WI38 (cell line): Measurements from ENCODE around the gene ADRA2B.

Experiments used
- H3K4me3 ChIP-seq: 2 replicates; pipeline ENCODE4 v1.5.1; 2011; ENCODE audit warnings: low read depth, mild to moderate bottlenecking, control low read depth, low read length
- TF ChIP-seq, protein P1 (sequence below): IDR thresholded peaks from 2 replicates; pipeline ENCODE4 v1.5.1; 2012; ENCODE audit warnings: low read depth, mild to moderate bottlenecking, control low read depth, low read length

Gene ADRA2B

GRCh38 chr2:96123936-96124335 lies 7.6 kb upstream of the ADRA2B start:
- TF ChIP-seq, protein P1, sequence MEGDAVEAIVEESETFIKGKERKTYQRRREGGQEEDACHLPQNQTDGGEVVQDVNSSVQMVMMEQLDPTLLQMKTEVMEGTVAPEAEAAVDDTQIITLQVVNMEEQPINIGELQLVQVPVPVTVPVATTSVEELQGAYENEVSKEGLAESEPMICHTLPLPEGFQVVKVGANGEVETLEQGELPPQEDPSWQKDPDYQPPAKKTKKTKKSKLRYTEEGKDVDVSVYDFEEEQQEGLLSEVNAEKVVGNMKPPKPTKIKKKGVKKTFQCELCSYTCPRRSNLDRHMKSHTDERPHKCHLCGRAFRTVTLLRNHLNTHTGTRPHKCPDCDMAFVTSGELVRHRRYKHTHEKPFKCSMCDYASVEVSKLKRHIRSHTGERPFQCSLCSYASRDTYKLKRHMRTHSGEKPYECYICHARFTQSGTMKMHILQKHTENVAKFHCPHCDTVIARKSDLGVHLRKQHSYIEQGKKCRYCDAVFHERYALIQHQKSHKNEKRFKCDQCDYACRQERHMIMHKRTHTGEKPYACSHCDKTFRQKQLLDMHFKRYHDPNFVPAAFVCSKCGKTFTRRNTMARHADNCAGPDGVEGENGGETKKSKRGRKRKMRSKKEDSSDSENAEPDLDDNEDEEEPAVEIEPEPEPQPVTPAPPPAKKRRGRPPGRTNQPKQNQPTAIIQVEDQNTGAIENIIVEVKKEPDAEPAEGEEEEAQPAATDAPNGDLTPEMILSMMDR: no peak
- no peak overlapping the region for H3K4me3 ChIP-seq

- TF ChIP-seq, protein P1: no peak
- H3K4me3 ChIP-seq: no peak overlapping the region
Measured at GRCh38 chr2:96123290-96123689, 6.9 kb upstream of the ADRA2B start.

- TF ChIP-seq, protein P1: no peak
- no peak overlapping the region for H3K4me3 ChIP-seq
Measured at GRCh38 chr2:96122391-96122790, 6.0 kb upstream of the ADRA2B start.

DNA sequence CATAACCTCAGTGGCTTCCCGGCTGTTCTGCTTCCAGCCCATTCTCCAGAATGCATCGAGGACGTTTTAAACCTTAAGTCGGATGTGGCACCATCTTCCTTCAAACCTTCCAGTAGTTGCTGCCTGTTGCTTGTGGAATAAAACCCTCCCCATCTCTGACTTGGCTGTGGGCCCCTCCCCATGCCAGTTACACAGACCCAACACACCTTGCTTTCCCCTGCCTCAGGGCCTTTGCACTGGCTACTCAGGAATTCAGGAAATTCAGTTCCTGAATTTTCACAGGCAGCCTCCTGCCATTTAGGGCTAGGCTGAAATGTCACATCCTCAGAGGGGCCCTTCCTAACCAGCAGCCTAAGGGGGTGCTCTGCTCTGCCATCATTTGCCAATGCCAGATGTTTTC lies 5.0 kb upstream of the ADRA2B start:
- TF ChIP-seq, protein P1: no peak
- no peak overlapping the region for H3K4me3 ChIP-seq

- H3K4me3 ChIP-seq: no peak overlapping the region
- TF ChIP-seq, protein P1: no peak
Measured at GRCh38 chr2:96120991-96121390, 4.6 kb upstream of the ADRA2B start.

DNA sequence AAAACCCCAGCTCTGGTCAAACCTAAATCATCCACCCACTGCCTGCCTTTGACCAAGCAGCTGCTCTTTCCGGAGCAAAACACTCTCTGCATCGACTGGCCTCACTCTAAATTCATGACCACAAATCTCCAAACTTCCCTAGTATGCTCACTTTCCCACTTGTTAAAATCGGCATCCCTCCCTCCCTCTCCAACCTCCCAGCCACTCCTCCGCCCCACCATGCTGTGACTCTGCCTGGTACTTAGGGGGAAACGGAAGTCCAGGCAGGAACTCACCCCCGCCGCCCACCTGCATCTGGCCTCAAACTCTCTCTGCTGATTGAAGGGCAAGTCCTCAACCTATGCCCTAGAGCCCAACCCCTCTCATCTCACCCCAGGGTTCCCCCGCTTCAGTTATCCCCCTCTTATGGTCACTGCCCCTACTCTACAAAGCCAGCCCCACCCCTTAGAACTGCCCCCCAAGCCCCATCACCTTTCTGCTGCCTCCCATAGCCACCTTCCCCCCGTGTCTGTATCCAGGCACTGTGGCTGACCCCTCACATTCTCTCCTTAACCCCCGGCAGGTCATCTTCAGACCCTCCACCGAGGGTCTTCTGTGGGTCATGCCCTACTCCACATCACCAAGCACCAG lies 3.8 kb upstream of the ADRA2B start:
- TF ChIP-seq, protein P1: no peak
- no peak overlapping the region for H3K4me3 ChIP-seq

DNA sequence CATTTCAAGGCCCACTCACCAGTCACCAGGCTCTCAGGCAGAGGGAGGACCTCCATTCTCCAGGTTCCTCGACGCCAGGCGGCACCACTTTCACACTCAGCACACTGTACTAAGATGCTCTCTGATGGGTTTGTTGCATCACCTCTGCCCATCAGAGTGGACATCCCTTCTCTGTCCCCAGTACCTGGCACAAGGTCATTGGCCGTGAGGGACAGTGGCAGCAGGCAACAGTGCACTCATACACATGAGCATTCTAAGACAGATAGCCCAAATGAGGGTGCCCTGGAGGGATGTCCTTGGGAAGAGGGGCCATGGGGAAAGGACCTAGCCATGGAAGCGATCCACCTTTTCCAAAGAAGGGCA lies 3.0 kb upstream of the ADRA2B start:
- TF ChIP-seq, protein P1: no peak
- H3K4me3 ChIP-seq: no peak overlapping the region
